HS-27A (cell line): ENCODE results near the gene APLF.
"Not testable (repeated sequence)": the region's sequence is repeated elsewhere in the genome, so short reads cannot be mapped to it uniquely, and the experiment has no call there.

ENCODE experiments used
- DNase-seq: peaks from one replicate; pipeline ENCODE4 v3.0.0-alpha.2; 2012; ENCODE audit warnings: low read depth, missing footprints

Gene APLF

GRCh38 chr2:68588589-68588988 is 121.2 kb downstream of the APLF start:
- DNase-seq, result no peak

- DNase-seq, result no peak
Measured at GRCh38 chr2:68589963-68590362, 122.6 kb downstream of the APLF start.

- no peak for DNase-seq
Measured at GRCh38 chr2:68590702-68591101, 123.3 kb downstream of the APLF start.

- no peak for DNase-seq
Measured at GRCh38 chr2:68591225-68591624, 123.8 kb downstream of the APLF start.

GRCh38 chr2:68594041-68594440 is 126.7 kb downstream of the APLF start:
- DNase-seq, result no peak

- DNase-seq, result no peak
Measured at GRCh38 chr2:68594674-68595492, 127.5 kb downstream of the APLF start.

GRCh38 chr2:68595493-68595785 is 128.1 kb downstream of the APLF start:
- not testable (repeated sequence) for DNase-seq

GRCh38 chr2:68600495-68600894 is 133.1 kb downstream of the APLF start:
- DNase-seq, result not testable (repeated sequence)

- no peak for DNase-seq
Measured at GRCh38 chr2:68603059-68603458, 135.7 kb downstream of the APLF start.

- no peak for DNase-seq
Measured at GRCh38 chr2:68604077-68604476, 136.7 kb downstream of the APLF start.

- no peak for DNase-seq
Measured at GRCh38 chr2:68605939-68606338, 138.6 kb downstream of the APLF start.

- DNase-seq, result no peak
Measured at GRCh38 chr2:68606759-68607158, 139.4 kb downstream of the APLF start.

- DNase-seq, result no peak
Measured at GRCh38 chr2:68607837-68608236, 140.5 kb downstream of the APLF start.

- no peak for DNase-seq
Measured at GRCh38 chr2:68612765-68613519, 145.6 kb downstream of the APLF start.

- no peak for DNase-seq
Measured at GRCh38 chr2:68620772-68621171, 153.4 kb downstream of the APLF start.

- DNase-seq, result no peak
Measured at GRCh38 chr2:68623820-68624219, 156.4 kb downstream of the APLF start.

- DNase-seq, result no peak
Measured at GRCh38 chr2:68627615-68628014, 160.2 kb downstream of the APLF start.
